DOHH2 (cell line): ENCODE data around the gene MACC1.

Experiments
- EZH2phosphoT487 ChIP-seq: fragments of 200-600 bp; sonication (generic); IDR thresholded peaks from 2 replicates; pipeline ENCODE4 v1.6.1; 2017; ENCODE audit warnings: borderline replicate concordance, mild to moderate bottlenecking, antibody characterized with exemption, low read length, moderate library complexity, mixed read lengths
- TF ChIP-seq, protein P1 (sequence below): fragments of 200-600 bp; sonication (generic); IDR thresholded peaks from one replicate; pipeline ENCODE4 v1.5.1; 2014; ENCODE audit warnings: antibody characterized with exemption, mild to moderate bottlenecking, low read depth, low read length; ENCODE audit not compliant: poor library complexity, severe bottlenecking

DNA sequence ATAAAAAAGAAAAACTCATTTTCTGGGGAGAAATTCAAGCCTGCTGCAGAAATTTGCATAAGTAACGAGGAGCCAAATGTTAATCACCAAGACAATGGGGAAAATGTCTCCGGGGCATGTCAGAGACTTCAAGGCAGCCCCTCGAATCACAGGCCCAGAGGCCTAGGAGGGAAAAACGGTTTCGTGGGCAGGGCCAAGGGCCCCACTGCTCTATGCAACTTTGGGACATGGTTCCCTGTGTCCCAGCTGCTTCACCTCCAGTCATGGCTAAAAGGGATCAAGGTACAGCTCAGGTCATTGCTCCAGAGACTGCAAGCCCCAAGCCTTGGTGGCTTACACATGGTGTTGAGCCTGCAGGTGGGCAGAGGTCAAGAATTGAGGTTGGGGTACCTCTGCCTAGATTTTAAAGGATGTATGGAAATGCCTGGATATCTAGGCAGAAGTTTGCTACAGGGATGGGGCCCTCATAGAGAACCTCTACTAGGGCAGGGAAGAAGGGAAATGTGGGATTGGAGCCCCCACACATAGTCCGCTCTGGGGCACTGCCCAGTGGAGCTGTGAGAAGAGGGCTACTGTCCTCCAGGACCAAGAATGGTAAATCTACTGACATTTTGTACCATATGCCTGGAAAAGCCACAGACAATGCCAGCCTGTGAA lies 8.4 kb downstream of the MACC1 start:
- TF ChIP-seq, protein P1, sequence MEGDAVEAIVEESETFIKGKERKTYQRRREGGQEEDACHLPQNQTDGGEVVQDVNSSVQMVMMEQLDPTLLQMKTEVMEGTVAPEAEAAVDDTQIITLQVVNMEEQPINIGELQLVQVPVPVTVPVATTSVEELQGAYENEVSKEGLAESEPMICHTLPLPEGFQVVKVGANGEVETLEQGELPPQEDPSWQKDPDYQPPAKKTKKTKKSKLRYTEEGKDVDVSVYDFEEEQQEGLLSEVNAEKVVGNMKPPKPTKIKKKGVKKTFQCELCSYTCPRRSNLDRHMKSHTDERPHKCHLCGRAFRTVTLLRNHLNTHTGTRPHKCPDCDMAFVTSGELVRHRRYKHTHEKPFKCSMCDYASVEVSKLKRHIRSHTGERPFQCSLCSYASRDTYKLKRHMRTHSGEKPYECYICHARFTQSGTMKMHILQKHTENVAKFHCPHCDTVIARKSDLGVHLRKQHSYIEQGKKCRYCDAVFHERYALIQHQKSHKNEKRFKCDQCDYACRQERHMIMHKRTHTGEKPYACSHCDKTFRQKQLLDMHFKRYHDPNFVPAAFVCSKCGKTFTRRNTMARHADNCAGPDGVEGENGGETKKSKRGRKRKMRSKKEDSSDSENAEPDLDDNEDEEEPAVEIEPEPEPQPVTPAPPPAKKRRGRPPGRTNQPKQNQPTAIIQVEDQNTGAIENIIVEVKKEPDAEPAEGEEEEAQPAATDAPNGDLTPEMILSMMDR: no peak
- no peak for TF ChIP-seq EZH2phosphoT487
